Hematopoietic multipotent progenitor cell treated with erythropoietin and hydrocortisone succinate and interleukin-3 and kit ligand, for 17 days (in vitro differentiated cells): ENCODE results near the gene RFXAP.

Experiments
- DNase-seq: peaks from one replicate; pipeline ENCODE4 v3.0.0-alpha.2; 2015; ENCODE audit warnings: low spot score

RFXAP gene

DNA sequence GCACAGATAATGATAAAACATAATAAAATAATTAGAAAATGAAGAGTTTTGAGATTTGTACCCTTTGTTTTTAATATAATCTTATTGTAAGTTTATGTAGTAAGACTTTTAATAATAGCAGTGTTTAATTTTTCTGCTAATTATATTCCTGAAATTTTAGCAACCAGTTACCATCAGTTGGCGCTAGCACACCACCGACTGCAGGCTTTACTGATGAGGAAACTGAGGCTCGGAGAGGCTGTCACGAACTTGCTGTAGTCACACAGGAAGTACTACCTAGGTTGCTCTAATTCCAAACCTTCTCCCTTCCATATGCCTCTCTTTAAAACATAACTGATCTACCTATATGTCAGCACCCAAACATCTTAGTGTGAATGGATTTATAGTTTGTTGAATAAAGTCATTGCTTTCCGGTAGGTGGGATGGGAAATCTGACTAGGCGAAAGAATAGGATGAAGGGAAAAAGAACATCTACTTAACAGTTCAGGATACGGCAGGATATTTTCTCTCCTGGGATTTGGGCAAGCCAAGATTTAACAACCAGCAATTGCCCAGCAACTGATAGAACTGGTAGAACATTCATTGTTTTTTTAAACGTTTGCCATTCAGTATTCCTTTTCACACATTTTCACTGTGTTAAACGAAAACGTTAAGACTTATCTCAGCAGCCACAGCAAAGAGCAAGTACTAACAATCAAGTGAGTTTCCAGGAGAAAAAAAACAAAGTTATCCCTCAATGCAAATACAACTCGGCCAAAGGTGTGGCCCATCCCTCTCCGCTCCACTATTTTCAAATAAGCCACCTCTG lies 822 bp upstream of the RFXAP start:
- DNase-seq: no peak

DNA sequence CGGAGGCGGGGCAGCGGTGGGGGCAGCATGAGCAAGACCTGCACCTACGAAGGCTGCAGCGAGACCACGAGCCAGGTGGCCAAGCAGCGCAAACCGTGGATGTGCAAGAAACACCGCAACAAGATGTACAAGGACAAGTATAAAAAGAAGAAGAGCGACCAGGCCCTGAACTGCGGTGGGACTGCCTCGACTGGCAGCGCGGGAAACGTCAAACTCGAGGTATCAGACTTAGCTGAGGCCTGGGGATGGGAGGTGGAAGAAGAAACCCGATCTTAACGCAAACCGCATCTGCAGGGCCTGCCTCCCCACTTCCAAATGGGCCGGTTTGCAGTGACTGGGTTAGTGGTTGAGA lies 693 bp downstream of the RFXAP start:
- DNase-seq: peak; percentile 40

DNA sequence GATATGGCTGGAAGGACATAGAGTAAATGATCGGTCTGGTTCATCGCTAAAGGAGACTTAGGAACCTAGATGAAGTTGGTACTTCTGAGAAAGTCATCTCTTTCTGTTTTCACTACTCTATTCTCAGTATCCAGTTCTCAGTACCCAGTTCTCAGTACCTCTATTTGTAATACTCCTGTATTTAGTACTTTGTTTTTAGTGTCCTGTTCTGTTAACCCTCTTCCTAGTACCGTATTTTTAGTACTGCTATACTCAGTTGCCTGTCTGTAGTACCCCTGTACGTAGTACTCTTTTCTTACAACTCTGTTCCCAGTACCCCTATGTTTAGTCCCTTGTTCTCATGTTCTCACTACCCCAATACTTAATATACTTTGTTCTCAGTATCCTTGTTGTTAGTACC lies 1.2 kb downstream of the RFXAP start:
- peak; percentile 30 for DNase-seq

- DNase-seq: peak; percentile 31
Measured at GRCh38 chr13:36822785-36823184, 3.8 kb downstream of the RFXAP start.

DNA sequence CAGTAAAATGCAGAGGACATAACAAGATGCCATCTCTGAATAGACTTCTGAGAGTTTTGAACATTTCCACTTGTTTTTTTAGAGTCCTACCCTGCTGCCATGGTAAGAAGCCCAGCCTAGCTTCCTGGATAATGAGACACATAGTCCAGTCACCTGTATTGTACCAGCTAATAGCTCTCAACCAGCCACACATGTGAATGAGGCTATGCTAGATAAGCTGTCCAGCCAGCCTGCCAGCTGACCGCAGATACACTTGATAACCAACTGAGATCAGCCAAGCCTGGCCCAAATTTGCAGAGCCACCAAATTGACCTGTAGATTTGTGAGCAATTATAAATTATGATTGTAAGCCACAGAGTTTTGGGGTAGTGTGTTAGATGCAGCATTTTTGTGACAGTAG lies 10.7 kb downstream of the RFXAP start:
- no peak for DNase-seq

DNA sequence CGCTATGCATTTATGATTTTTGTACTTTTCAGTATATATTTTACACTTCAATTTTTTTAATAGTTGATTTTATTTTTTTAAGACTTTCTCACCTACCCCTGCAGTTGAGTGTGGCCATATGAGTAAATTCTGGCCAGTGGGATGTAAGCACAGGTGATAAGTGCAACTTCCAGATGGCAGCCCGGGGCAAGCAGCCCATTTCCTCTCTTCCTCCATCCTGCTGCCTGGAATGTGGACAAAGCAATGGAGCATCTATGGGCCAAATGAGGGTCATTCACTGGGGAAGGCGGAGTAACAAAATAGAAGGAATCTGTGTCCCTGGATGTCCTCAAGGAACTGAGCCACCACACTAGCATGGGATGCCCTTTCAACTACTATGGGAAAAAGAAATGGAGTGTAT lies 12.3 kb downstream of the RFXAP start:
- DNase-seq: no peak

DNA sequence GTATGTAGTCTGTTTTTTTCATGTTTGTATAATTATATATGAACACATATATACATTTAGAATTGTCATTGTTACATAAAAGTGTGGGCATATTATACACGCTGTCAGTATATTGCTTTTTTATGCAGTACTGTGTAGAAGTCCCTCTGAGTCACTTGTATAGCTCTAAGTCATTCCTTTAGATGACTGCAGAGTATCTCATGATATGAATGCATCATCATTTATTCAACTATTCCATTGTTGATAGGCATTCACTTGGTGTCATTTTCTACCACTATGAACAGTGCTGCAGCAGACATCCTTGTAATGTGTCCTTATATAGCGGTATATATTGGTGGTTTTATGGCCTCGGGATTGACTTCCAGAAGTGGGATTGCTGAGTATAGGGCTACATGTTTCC lies 15.3 kb downstream of the RFXAP start:
- DNase-seq: no peak

DNA sequence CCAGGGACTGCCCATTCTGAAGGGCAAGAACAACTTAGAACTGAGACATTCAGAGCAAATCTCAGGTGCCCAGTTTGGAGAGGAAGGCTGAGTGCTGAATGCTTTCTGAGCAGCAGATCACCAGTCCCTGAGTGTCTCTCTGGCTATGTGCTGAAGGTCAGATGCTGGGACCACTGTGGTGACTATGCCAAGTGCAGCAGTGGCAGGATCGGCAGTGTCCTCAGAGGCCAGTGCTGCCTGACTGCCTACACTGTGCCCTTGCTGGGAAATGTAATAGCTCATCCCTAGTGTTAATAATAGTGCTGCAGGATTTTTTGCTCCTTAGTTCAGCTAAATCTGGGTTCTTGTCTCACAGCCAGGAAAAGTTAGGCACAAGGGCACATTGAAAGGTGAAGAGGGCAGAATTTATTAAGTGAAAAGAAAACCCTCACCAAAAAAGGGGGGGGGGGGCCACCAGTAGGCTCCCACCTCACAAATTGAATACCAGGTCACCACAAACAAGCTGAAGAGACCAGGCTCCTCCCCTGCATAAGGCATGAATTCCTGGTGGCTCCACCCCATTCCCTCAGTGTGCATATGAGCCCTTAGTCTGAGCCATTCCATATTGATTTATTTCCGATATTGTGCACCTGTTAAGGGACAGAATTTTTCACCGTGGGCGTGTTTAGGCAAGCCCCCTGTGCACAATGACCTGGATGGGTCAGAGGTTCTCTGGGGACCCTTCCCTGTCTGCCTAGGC lies 18.5 kb downstream of the RFXAP start:
- DNase-seq: no peak

DNA sequence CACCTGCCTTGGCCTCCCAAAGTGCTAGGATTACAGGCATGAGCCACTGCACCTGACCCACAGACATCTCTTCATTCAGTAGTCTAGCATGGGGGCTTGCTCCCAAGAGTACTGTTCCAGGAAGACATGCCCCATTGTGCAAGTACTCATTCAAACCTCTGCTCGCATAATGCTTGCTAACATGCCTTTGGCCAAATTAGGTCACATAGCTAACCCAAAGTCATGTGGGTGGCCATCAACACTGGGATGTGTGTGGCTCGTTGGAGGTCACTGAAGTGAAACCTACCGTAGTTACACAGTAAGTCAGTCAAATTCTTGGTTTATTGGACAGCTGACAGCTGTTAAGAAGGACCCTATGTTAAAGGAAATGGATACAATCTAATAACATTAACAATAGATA lies 20.3 kb downstream of the RFXAP start:
- DNase-seq: no peak

DNA sequence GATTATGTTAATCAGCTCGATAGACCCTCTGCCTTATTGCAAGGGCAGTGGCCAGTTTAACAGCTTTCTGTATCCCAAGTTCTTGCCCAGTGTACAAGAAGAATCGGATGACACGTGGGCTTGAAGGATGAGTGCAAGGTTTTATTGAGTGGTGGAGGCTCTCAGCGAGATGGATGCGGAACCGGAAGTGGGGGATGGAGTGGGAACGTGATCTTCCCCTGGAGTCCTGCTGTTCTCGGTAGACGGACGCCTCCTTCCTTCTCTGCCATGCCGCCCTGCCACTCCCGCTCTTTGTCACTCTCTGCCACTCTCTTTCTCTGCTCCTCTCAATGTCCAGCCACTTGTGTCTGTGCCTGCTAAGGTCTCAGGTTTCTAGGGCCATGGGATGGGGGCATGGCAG lies 21.0 kb downstream of the RFXAP start:
- no peak for DNase-seq

- DNase-seq: no peak
Measured at GRCh38 chr13:36840718-36841250, 21.8 kb downstream of the RFXAP start.

GRCh38 chr13:36841391-36841790 lies 22.4 kb downstream of the RFXAP start:
- DNase-seq: no peak

DNA sequence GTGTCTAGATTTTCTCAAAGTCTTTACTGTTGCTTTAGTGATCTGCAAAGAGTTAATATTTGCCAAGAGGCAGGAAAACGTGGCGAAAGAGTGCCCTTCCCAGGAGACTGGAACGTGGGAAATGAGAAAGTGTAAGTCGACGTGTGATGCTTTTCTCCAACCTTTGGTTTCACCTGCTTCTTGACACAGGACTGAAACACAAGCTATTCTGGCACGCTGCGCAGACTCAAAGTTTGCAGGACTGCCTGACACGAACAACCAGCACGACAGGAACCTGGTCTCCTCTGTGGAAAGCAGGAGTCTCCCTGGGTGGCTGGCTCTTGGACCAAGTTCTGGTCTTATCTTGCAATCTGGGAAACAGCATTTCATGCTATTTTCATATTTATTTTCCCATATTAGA lies 28.6 kb downstream of the RFXAP start:
- no peak for DNase-seq

GRCh38 chr13:36848199-36848982 lies 29.4 kb downstream of the RFXAP start:
- DNase-seq: no peak

DNA sequence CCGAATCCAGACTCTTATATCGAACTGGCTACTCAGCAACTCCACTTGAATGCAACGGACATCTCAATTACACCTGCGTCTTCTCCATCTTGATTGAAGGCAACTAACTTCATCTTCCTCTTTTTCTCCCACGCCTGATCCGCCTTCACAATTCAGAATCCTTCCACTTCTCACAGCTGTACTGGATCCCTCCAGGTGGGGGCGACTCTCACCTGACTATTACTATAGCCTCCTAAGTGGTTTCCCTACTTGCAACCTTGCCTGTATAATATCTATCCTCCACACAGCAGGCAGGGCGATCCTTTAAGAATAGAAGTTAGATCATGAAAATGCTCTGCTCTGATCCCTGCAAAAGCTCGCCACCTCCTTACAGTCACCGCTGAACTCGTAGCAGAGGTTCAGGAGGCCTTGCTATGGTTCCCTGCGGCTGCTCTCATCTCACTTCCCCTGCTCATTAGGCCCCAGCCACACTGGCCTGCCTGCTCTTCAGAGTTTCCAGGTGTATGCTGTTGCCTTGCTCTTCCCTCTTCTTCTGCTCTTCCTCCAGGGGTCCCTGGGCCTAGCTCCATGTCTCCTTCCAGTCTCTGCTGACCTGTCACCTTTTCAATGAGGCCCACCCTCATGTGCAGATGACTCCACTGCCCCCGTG lies 31.9 kb downstream of the RFXAP start:
- no peak for DNase-seq

DNA sequence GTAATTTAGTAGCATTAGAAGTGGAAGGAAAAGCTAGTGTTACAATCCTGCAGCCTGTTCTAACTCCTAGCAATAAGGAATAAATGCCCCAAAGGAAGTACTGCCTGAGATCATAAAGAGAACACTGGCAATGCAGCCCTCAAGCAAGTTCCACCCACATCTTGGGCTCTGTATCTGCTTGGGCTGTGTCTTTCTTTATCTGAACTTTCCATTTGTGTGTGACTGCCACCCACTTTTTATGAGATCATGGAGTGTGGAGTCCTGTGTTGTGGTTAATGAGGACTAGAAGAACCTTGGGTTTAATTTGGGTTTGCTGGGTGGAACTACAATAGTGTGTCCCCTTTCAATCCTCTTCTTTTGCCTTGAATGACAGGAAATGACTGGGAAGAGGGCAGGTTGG lies 38.2 kb downstream of the RFXAP start:
- DNase-seq: peak; percentile 40

DNA sequence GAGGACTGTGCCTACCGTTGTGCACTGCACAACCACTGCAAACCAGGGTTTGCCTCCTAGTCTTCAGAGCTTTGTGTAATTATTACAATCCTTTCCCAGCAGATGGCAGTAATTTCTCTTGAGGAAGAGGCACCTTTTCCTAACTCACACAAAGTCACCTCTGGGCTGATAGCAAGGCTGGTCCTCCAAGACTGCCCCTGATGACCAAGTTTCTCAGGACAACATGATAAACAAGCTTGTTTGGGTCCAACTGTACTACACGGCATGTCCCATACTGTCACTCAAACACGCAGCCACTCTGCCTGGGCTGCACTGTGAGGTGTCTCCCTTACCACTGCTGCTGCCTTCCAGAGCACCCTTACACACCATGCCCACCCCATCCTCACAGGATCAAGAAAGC lies 39.3 kb downstream of the RFXAP start:
- DNase-seq: peak; percentile 64

DNA sequence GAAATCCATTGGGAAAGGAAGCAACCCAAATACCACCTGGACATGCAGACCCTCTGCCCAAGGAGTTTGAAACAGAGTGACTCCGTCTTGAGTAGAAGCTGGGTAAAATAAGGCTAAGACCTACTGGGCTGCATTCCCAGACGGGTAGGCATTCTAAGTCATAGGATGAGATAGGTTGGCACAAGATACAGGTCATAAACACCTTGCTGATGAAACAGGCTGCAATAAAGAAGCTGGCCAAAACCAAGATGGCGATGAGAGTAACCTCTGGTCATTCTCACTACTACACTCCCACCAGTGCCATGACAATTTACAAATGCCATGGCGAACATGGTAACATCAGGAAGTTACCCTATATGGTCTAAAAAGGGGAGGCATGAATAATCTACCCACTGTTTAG lies 40.2 kb downstream of the RFXAP start:
- DNase-seq: no peak

GRCh38 chr13:36862002-36862685 lies 43.1 kb downstream of the RFXAP start:
- DNase-seq: no peak

GRCh38 chr13:36862722-36863121 lies 43.7 kb downstream of the RFXAP start:
- DNase-seq: no peak

- DNase-seq: no peak
Measured at GRCh38 chr13:36865265-36865664, 46.2 kb downstream of the RFXAP start.

DNA sequence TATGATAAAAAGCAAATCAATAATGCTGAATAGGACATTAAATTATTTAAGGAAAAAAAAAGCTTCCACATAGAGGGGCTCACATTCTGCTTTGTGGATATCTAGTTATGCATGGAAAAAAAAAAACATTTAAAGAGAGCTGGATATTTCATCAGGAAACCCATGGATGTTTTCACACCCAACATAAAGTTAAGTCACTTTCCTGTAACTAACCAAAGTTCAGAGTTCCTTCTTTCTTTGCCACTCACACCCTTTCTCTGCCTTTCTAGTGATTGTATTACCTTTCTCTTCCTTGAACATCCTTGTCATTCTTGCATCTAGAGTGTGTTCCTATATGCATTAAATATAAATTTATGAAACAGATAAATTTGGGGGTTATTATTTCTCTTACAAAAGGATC lies 47.2 kb downstream of the RFXAP start:
- DNase-seq: no peak
